ENCODE measurements around the gene MTURN. TPM values are rescaled to one million over a fixed set of nuclear protein-coding genes. Genes with fewer than 3 reads are reported as not detected.

Gene MTURN
- total and polyA plus RNA-seq, 9 of the 15 experiments (the other 6 are each of a cell fraction or from before 2014, with no cell fraction given), result 0.94 to 14.8 (median 6.4) TPM

GRCh38 chr7:30134611-30135300, at the start of gene MTURN (continued):
- TF ChIP-seq RBM25 (IDR thresholded peaks at IDR 0.05; ENCODE audit: low read depth, low read length, severe bottlenecking), result peak; percentile 93
- no peak for TF ChIP-seq HES1 (IDR thresholded peaks at IDR 0.05; ENCODE audit: low read depth)
- TF ChIP-seq NBN (IDR thresholded peaks at IDR 0.05; ENCODE audit: low read depth), result peak; percentile 97; the same call in 1 of the 2 replicates
- 0 out of 2 replicates have a peak, but pooled peaks have one; percentile 27 for TF ChIP-seq TEAD4 (IDR thresholded peaks at IDR 0.05; ENCODE audit: low read length)
- TF ChIP-seq TEAD4 (CRISPR knock-in tag; IDR thresholded peaks at IDR 0.05; ENCODE audit: borderline replicate concordance), result no peak
- TF ChIP-seq KDM5B (IDR thresholded peaks at IDR 0.05; ENCODE audit: insufficient replicate concordance, low read depth, low read length), result peak; percentile 32
- TF ChIP-seq KDM2B (CRISPR knock-in tag; IDR thresholded peaks at IDR 0.05), result 0 out of 2 replicates have a peak, but pooled peaks have one; percentile 37
- no peak for TF ChIP-seq EP300 (IDR thresholded peaks at IDR 0.05; ENCODE audit: low read length)
- peak; percentile 70 for TF ChIP-seq REST (IDR thresholded peaks at IDR 0.05; ENCODE audit: borderline replicate concordance)
- TF ChIP-seq REST (CRISPR knock-in tag; IDR thresholded peaks at IDR 0.05; ENCODE audit: low read depth), result no peak
- peak; percentile 72 to 92; a peak in 3 of 4 replicates for TF ChIP-seq UBTF (IDR thresholded peaks at IDR 0.05; ENCODE audit: borderline replicate concordance in 1 of 2, low read depth in 2 of 2, low read length in 2 of 2)
- no peak for TF ChIP-seq ZBTB9 (CRISPR knock-in tag; IDR thresholded peaks at IDR 0.05)
- TF ChIP-seq CSDE1 (IDR thresholded peaks at IDR 0.05), result peak in 1 of 2 experiments; percentile 79; a peak in 2 of 4 replicates
- TF ChIP-seq HMGN3 (IDR thresholded peaks at IDR 0.05; ENCODE audit: borderline replicate concordance, extremely low read depth, insufficient read length, low read depth, low read length), result peak; percentile 44
